Medulla oblongata (tissue), 1 donor: ENCODE data around the gene B3GNT5.
A peak's percentile ranks its signal among the peaks of the same experiment; 100 is the strongest.

ENCODE experiments used
- DNase-seq: peaks from one replicate; pipeline ENCODE4 v3.0.0-alpha.2; 2015; ENCODE audit errors: extremely low spot score

Gene B3GNT5

GRCh38 chr3:183265157-183265642 is 12.1 kb downstream of the B3GNT5 start:
- peak; percentile 66 for DNase-seq

DNA sequence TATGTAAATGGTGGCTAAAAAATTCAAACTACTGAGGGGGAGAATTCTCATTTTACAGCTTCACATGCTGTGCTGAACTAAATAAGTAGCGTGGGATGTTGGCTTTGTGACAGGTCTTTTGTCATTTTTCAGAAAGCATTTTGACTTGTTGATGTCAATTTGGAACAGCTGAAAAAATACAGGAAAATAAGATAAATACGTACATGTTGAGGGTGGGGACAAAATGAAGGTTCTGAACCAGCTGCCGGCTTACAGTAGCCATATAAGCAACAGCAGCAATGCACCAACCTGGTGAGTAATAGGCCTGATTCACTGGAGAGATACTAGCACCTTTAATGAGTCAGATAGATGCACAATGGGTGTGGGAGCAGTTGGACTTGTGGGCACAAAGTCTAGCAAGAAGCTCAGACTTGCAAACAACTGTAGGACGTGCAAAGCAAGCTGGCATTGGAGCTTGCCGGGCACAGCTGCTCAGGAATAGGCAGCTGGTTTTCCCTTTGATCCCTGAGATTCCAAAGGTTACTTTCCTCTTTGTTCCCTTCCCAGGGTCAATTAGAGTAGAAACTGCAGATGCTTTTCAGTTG is 12.9 kb downstream of the B3GNT5 start:
- no peak for DNase-seq

- DNase-seq = no peak
Measured at GRCh38 chr3:183266454-183266853, 13.4 kb downstream of the B3GNT5 start.

DNA sequence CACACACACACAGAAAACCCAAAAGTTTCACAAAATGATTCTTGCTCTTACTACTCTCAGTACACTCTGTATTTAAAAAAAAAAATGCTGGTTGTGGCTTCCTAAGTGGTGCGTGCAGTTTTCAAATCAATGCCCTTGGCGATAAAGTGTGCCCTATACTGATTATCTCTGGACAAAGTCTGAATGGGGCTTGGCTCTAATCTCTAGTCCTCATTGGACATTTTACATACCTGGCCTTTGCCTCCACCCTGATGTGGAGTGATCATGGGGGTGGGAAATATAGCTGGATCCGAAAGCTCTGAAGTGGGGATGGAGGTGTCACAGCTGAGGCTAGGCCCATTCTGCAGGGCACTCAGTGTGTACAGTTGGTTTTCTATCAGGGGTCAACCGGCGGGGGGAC is 14.1 kb downstream of the B3GNT5 start:
- no peak for DNase-seq

- DNase-seq = no peak
Measured at GRCh38 chr3:183268366-183268765, 15.3 kb downstream of the B3GNT5 start.

GRCh38 chr3:183269345-183269744 is 16.3 kb downstream of the B3GNT5 start:
- DNase-seq = no peak

DNA sequence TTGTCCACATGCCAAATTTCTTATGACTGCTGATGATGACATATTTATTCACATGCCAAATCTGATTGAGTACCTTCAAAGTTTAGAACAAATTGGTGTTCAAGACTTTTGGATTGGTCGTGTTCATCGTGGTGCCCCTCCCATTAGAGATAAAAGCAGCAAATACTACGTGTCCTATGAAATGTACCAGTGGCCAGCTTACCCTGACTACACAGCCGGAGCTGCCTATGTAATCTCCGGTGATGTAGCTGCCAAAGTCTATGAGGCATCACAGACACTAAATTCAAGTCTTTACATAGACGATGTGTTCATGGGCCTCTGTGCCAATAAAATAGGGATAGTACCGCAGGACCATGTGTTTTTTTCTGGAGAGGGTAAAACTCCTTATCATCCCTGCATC is 17.3 kb downstream of the B3GNT5 start:
- no peak for DNase-seq

GRCh38 chr3:183272142-183272541 is 19.1 kb downstream of the B3GNT5 start:
- DNase-seq = no peak

GRCh38 chr3:183272791-183273190 is 19.7 kb downstream of the B3GNT5 start:
- no peak for DNase-seq

GRCh38 chr3:183274609-183275008 is 21.6 kb downstream of the B3GNT5 start:
- no peak for DNase-seq

GRCh38 chr3:183275418-183275817 is 22.4 kb downstream of the B3GNT5 start:
- no peak for DNase-seq

GRCh38 chr3:183275937-183276336 is 22.9 kb downstream of the B3GNT5 start:
- no peak for DNase-seq

GRCh38 chr3:183277260-183277659 is 24.2 kb downstream of the B3GNT5 start:
- DNase-seq = no peak

DNA sequence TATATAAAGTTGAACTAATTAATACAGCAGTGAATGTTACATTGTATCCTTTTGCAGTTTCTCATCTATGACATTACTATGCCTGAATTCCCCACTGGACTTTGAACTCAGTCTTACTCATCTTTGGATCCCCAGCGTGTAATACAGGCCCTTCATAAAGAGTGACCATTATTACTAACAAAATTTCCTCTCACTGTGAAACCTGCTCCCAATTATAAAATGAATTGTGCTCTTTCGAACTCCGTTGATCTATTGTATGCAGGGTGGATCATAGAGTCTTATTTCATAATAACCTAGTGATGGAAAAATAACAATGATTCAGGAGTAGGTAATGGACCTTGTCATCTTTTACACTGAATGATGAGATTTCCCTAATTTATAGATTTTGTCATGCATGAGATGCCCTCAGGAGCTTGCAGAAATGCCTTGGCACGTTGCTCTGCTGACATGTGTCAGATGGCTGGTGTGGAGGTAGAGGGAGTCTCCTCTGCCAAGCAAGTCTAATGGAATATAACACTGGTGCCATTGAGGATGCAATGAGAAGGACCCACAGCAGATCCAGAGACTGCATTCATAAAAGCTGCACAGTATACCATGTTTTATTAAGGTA is 25.5 kb downstream of the B3GNT5 start:
- no peak for DNase-seq

DNA sequence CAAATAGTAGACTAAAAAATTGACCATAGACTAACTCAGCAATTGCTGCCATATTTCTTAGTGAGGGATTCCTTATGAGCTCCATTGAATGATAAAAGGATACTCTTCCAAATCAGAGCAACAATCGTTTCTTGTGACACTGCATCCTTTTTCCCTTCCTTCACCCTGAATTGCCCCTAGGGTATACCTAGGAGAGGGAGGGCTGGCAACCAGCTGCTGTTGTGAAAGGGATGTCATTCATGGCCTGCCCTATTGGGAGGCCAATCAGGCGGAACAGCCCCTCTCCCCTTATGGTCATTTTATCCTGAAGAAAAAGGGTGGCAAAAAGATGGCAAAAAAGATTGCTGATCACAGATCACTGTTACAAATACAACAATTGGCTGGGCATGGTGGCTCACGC is 26.3 kb downstream of the B3GNT5 start:
- no peak for DNase-seq

- DNase-seq = no peak
Measured at GRCh38 chr3:183281126-183281797, 28.2 kb downstream of the B3GNT5 start.

DNA sequence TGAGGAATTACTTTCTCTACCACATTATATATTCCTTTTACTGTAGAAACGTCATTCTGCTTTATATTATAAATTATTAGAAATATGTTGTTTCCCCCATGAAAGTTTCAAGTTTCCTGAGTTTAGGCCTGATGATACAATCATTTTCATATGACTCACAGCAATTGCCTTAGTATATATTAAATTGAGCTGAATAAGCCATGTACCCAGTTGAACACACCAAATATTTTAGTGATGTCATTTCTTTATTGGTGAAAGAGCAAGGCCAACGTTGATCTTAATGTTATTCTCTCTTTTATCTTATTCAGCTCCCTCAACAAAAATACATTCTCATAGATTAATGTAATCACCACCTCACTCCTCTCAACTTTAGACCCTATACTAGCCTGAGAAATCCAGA is 30.8 kb downstream of the B3GNT5 start:
- DNase-seq = no peak

DNA sequence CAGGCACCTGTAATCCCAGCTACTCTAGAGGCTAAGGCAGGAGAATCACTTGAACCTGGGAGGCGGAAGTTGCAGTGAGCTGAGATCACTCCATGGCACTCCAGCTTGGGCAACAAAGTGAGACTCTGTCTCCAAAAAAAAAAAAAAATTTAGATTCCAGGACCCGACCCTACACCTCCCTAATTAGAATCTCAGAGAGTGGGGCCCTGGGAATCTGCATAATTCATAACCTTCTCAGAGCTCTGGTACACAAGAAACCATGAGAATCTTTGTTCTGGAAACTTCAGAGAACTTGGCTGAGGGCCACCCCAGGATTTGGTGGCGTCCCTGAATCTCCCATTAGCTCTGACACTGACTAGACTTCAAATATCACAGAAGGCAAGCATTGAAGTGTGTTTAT is 31.5 kb downstream of the B3GNT5 start:
- DNase-seq = no peak

DNA sequence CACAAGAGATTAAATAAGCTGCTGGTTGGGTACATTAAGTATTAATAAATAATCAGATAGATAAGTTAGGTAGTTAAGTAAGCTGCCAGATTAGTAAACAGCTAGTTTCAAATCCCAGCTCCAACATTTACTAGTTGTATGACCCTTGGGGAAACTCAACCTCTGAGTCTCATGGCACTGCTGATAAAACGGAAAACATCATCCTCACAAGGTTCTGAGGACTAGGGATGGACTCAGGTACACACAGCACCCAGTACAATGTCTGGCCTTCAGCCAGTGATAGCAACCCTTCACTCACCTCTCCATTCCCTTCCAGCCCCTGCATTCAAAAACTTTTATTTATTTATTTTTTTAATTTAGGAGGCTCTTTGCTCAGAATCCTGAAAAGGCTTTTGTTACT is 32.3 kb downstream of the B3GNT5 start:
- no peak for DNase-seq

- peak; percentile 93 for DNase-seq
Measured at GRCh38 chr3:183285828-183286457, 32.9 kb downstream of the B3GNT5 start.

DNA sequence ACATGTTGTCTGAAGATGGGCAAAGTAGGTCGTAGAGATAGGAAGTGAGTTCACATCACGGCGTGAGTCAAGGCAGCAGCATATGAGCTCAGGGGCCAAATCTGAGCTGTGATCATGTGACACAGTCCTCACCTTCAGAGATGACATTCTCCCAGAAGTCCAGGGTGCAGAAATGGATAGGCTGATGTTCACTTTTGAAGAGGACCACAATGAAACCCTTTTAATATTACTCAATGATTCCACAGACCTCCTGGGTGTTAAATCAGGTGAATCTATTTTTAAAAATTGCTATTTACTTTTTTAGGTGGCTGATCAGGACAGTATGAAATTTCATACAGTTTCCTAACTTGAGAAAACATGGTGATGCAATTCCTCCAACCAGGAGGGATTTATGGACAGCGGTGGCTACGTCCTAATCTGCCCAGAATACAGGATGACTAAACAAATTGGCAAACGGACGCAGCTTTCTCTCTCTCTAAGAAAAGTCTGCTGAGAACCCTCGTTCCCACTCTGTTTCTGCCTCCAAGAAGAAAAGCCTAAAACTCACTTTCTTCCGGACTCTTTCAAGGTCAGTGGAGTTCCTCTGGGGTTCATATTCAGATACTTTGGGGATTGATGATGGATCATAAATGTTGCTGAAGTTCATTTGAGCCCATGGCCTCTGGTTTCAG is 34.4 kb downstream of the B3GNT5 start:
- no peak for DNase-seq

DNA sequence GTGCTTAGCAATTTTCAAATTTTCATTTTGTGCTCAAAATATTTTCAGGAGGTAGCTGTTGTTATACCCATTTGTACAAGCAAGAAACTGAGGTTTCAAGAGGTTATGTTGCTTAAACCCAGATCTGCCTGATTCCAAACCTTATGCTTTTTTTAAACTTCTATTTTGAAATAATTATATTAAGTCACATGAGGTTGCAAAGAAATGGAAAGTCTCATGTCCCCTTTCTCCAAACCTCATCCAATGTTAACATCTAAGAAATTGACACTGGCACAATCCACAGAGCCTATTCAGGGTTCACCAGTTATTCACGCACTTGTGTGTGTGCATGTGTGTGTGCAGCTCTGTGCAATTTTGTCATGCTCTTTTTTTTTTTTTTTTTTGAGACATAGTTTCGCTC is 35.1 kb downstream of the B3GNT5 start:
- no peak for DNase-seq
